ENCODE measurements around the gene P2RX1. TPM values are rescaled to one million over a fixed set of nuclear protein-coding genes. Genes with fewer than 3 reads are reported as not detected.

The P2RX1 gene
- total RNA-seq, 1 experiment from 2014 or later, result not detected

DNA sequence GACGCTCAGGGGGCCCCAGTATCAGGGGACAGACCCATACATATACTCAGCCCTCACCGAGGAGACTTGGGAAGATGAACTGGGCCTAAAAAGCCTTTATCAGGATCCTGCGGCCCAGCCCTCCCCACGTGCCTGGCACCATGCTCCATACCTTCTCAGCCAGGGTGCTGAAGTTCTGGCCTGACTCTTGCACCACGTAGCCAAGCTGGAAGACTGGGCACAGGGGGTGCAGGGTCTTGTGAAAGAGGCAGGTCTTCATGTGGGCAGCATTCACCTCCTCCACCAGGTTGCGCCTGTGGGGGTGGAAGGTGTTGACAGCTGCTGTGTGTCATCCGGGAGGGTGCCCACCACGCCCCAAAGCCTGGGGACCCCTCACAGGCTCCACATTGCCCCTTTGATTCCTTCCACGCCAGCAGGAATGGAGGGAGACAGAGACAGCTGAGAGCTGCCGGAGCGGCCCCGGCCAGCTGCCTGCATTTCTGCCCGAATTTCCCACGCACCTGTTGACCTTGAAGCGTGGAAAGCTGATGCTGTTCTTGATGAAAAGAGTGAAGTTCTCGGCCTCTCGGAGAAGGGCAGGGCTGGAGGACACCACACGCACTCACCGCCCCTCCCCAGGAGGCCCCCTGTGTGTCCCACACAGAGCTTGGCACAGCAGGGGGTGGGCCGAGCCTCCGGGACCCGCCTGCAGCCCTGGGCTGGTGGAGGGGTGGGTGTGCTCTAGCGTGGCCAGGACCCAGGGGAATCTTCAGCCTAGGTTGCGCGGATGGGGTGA lies 13.0 kb downstream of the P2RX1 start:
- DNase-seq, result no peak
- Histone ChIP-seq H3K27me3 (no peaks in the 10 kb centered on the region), H3K4me3 (no peak overlapping the region), H3K36me3 (no peaks in the 10 kb centered on the region), H3K9me3 (no peaks in the 10 kb centered on the region)

DNA sequence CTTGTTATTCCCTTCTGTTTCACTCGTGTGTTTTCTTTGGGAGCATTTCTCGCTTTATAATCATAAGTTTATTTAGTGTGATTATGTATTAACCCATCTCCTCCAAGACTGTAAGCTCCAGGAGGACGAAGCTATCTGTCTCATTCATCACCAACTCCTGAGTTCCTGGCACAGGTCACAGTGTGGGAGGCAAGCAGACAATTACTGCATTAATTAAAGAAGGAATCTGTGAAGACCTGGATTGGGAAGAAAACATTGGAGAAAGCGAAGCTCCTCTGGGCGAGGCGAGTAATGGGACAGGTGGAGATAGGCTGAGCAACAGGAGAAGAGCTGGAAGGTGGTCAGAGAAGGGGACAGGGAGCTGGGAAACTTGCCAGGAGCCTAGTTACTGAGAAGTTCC lies 15.6 kb downstream of the P2RX1 start:
- no peak for DNase-seq
- Histone ChIP-seq H3K9me3 (no peaks in the 10 kb centered on the region), H3K27me3 (no peaks in the 10 kb centered on the region), H3K4me3 (no peak overlapping the region), H3K36me3 (no peaks in the 10 kb centered on the region)

DNA sequence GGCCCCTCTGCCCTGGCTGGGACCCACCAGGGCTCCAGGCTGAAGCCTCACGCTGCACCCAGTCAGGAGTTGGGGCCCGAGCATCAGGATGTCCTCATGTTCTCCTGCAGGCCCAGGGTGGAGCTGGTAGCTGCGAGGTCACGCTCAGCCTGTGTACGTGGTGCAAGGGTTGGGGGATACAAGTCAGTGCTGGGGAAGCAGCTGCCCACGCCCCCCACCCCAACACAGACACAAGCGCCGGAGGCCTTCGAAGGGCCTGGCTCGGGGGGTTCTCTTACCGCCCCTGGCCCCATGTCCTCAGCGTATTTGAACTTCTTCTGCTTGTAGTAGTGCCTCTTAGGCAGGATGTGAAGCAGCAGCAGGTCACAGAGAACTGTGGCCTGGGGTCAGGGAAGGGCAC lies 18.5 kb downstream of the P2RX1 start:
- DNase-seq, result no peak
- H3K27me3 ChIP-seq, result no peaks in the 10 kb centered on the region
- no peaks in the 10 kb centered on the region for H3K9me3 ChIP-seq
- H3K36me3 ChIP-seq, result no peaks in the 10 kb centered on the region
- H3K4me3 ChIP-seq, result no peak overlapping the region

GRCh38 chr17:3896968-3897235 lies 19.4 kb downstream of the P2RX1 start:
- H3K27me3 ChIP-seq, result no peaks in the 10 kb centered on the region
- DNase-seq, result no peak
- no peaks in the 10 kb centered on the region for H3K36me3 ChIP-seq
- H3K9me3 ChIP-seq, result no peaks in the 10 kb centered on the region
- H3K4me3 ChIP-seq, result no peak overlapping the region

GRCh38 chr17:3896108-3896967 lies 19.9 kb downstream of the P2RX1 start:
- DNase-seq, result peak; percentile 58
- Histone ChIP-seq H3K36me3 (no peaks in the 10 kb centered on the region), H3K4me3 (no peak overlapping the region), H3K9me3 (no peaks in the 10 kb centered on the region), H3K27me3 (no peaks in the 10 kb centered on the region)

DNA sequence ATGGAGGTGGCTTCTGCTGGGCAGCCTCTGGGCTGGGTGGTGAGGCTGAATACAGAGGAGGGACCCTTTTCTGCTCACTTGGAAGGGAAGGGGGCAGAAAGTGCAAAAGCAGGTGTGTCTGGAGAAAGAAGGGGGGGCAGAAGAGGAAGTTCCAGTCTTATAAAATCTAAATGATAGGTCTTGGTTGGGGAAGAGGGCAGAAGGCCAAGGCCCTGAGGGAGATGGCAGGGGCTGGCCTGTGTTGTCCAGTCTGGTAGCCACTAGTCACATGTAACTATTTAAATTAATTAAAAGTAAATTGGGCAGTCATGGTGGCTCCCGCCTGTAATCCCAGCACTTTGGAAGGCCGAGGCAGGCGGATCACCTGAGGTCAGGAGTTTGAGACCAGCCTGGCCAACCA lies 20.9 kb downstream of the P2RX1 start:
- H3K27me3 ChIP-seq, result no peaks in the 10 kb centered on the region
- DNase-seq, result no peak
- H3K4me3 ChIP-seq, result no peak overlapping the region
- H3K9me3 ChIP-seq, result no peaks in the 10 kb centered on the region
- no peaks in the 10 kb centered on the region for H3K36me3 ChIP-seq

GRCh38 chr17:3894911-3895343 lies 21.3 kb downstream of the P2RX1 start:
- H3K27me3 ChIP-seq, result no peaks in the 10 kb centered on the region

GRCh38 chr17:3894188-3894587 lies 22.1 kb downstream of the P2RX1 start:
- H3K9me3 ChIP-seq, result no peaks in the 10 kb centered on the region
- no peak for DNase-seq
- no peaks in the 10 kb centered on the region for H3K36me3 ChIP-seq
- H3K4me3 ChIP-seq, result no peak overlapping the region
- H3K27me3 ChIP-seq, result no peaks in the 10 kb centered on the region

More at GRCh38 chr17:3894911-3895343, 21.3 kb downstream of the P2RX1 start:
- peak; percentile 82 for DNase-seq
- H3K4me3 ChIP-seq, result no peak overlapping the region
- H3K9me3 ChIP-seq, result no peaks in the 10 kb centered on the region
- no peaks in the 10 kb centered on the region for H3K36me3 ChIP-seq

- Histone ChIP-seq H3K4me3 (no peak overlapping the region), H3K27me3 (no peaks in the 10 kb centered on the region), H3K9me3 (no peaks in the 10 kb centered on the region), H3K36me3 (no peaks in the 10 kb centered on the region)
- no peak for DNase-seq
Observed at GRCh38 chr17:3893720-3894116, 22.5 kb downstream of the P2RX1 start.

DNA sequence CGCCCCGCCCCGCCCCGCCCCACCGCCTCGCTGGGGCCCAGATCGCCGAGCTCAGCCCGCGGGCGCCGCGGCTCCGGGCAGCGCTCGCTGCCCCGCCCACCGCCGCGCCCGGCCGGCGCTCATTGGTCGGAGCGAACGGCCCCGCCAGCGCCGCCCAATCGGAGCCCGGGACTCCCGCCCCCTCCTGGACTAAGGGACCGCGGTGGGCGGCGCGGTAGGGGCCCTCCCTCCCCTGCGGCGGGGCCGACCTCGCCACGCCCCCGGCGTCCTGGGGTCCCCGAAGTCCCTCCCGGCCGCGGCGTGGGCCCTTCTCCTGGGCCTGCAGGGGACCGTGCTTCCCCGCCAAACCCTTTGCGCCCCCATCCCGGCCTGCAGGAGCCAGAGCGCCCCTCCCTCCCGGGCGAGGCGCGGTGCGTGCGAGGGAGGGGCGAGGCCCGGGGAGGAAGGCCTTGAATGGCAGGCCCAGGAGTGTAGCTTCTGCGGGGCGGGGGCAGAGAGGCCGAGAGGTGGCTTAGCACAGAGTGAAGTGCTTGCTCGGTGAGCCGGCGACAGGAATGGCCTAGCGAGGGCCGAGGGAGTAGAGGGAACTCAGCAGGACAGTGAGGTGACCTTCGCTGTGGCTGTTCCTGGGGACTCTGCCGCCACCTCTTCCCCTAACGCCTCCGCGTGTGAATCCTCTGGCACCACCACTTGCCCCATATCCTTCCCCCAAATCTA lies 23.1 kb downstream of the P2RX1 start, which contains the start of gene CAMKK1:
TSS of gene CAMKK1 (minus strand) at position 51 of the 717 bp plus-strand sequence. CDS start 7,366 bp downstream, outside the sequence.
- Histone ChIP-seq H3K9me3 (no peaks in the 10 kb centered on the region), H3K27me3 (no peaks in the 10 kb centered on the region), H3K4me3 (peak within 1 kb of the TSS; percentile 56), H3K36me3 (no peaks in the 10 kb centered on the region)
- peak; percentile 84 for DNase-seq

GRCh38 chr17:3892095-3892998 lies 23.9 kb downstream of the P2RX1 start:
- H3K36me3 ChIP-seq, result no peaks in the 10 kb centered on the region
- peak; percentile 37 for DNase-seq
- H3K9me3 ChIP-seq, result no peaks in the 10 kb centered on the region
- H3K4me3 ChIP-seq, result peak overlapping the region; percentile 56
- H3K27me3 ChIP-seq, result no peaks in the 10 kb centered on the region

GRCh38 chr17:3891626-3892094 lies 24.6 kb downstream of the P2RX1 start:
- Histone ChIP-seq H3K9me3 (no peaks in the 10 kb centered on the region), H3K27me3 (no peaks in the 10 kb centered on the region), H3K36me3 (no peaks in the 10 kb centered on the region), H3K4me3 (peak overlapping the region; percentile 56)
- no peak for DNase-seq

- Histone ChIP-seq H3K36me3 (no peaks in the 10 kb centered on the region), H3K27me3 (no peaks in the 10 kb centered on the region), H3K4me3 (no peak overlapping the region), H3K9me3 (no peaks in the 10 kb centered on the region)
- no peak for DNase-seq
Observed at GRCh38 chr17:3890878-3891219, 25.4 kb downstream of the P2RX1 start.

GRCh38 chr17:3890082-3890877 lies 26.0 kb downstream of the P2RX1 start:
- H3K27me3 ChIP-seq, result no peaks in the 10 kb centered on the region
- H3K4me3 ChIP-seq, result no peak overlapping the region
- DNase-seq, result peak; percentile 93
- no peaks in the 10 kb centered on the region for H3K9me3 ChIP-seq
- H3K36me3 ChIP-seq, result no peaks in the 10 kb centered on the region

DNA sequence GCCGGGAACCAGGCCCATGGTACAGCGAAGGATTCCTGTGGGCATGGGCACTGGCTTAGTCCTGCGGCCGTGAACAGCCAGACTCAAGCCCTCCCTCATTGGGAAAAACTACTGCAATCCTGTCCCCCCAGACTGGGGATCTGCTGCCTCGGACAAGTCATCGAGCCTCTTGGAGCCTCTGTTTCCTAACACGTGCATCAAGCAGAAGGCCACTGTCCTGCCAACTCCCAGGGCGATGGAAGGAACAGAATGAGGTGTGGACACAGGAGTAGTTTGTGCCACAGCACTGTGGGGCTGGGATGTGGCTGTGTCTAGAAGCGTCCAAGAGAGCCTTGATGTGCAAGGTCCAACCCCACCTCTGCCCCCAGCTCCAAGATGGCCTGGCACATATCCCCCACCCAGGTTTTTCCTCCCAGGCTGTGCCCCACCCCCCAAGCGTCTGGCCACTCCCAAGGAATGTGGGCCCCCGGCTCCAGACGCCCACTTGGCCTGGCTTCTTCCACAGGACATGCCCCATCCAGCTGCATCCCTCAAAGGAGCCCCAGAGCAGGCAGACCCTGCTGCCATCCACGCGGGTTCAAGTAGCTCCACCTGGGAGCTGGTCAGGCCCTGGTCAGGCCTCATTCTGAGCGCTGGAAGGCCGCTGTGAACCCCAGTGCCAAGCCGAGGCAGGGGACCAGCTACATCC lies 26.8 kb downstream of the P2RX1 start:
- H3K9me3 ChIP-seq, result no peaks in the 10 kb centered on the region
- H3K4me3 ChIP-seq, result no peak overlapping the region
- H3K36me3 ChIP-seq, result peaks cover 2% of the 10 kb centered on the region; the same call in 1 of the 2 replicates
- no peak for DNase-seq
- no peaks in the 10 kb centered on the region for H3K27me3 ChIP-seq

All from MG63 (cell line).